Naive B cell (primary cell): Measurements from ENCODE around the gene TRIM46. TPM values are rescaled to one million over a fixed set of nuclear protein-coding genes. Genes with fewer than 3 reads are reported as not detected.

Source experiments
- ATAC-seq, 2 donors: fragments of 150-1000 bp; cut with Tn5 transposase; 2 replicates each; pipeline ENCODE4 v1.10.0; 2021; ENCODE audit warnings: low read depth in 2 of 2, mild to moderate bottlenecking in 2 of 2, moderate library complexity in 2 of 2
- DNase-seq: peaks from one replicate; pipeline ENCODE4 v3.0.0; 2022
- H3K27ac Mint-ChIP-seq, 6 donors: one replicate each; pipeline ENCODE4 v1.8.0; 2020 to 2022; ENCODE audit warnings: mild to moderate bottlenecking in 6 of 6, mixed read lengths in 6 of 6, moderate library complexity in 5 of 6, inconsistent platforms in 2 of 6
- H3K27me3 Mint-ChIP-seq, 3 donors: one replicate each; pipeline ENCODE4 v1.8.0; 2021 to 2022; ENCODE audit warnings: mixed read lengths in 3 of 3, mild to moderate bottlenecking in 1 of 3
- H3K36me3 Mint-ChIP-seq, 2 donors: one replicate each; pipeline ENCODE4 v1.8.0; 2020 to 2022; ENCODE audit warnings: mixed read lengths in 2 of 2, inconsistent platforms in 1 of 2, mild to moderate bottlenecking in 1 of 2
- H3K4me1 Mint-ChIP-seq, 3 donors: one replicate each; pipeline ENCODE4 v1.8.0; 2020 to 2022; ENCODE audit warnings: mixed read lengths in 3 of 3, inconsistent platforms in 1 of 3, mild to moderate bottlenecking in 1 of 3, moderate library complexity in 1 of 3
- H3K4me3 Mint-ChIP-seq, 8 donors: one replicate each; pipeline ENCODE4 v1.8.0; 2020 to 2022; ENCODE audit warnings: mild to moderate bottlenecking in 8 of 8, mixed read lengths in 8 of 8, moderate library complexity in 8 of 8, inconsistent platforms in 2 of 8
- H3K9me3 Mint-ChIP-seq, 7 donors: one replicate each; pipeline ENCODE4 v1.8.0; 2020 to 2022; ENCODE audit warnings: mixed read lengths in 7 of 7, mild to moderate bottlenecking in 5 of 7, inconsistent platforms in 2 of 7, moderate library complexity in 1 of 7
- polyA plus RNA-seq, 6 donors: library from polyadenylated mRNA; unstranded; fragments of 300-500 nt; fragmentation: Illumina TruSeq; gene quantifications; one replicate each; pipeline ENCODE4 v1.2.3, GENCODE V29; 2021; ENCODE audit warnings: low read depth in 6 of 6

The TRIM46 gene
- polyA plus RNA-seq, 6 donors from 2014 or later: 0.13 to 0.35 TPM; not detected in 4

DNA sequence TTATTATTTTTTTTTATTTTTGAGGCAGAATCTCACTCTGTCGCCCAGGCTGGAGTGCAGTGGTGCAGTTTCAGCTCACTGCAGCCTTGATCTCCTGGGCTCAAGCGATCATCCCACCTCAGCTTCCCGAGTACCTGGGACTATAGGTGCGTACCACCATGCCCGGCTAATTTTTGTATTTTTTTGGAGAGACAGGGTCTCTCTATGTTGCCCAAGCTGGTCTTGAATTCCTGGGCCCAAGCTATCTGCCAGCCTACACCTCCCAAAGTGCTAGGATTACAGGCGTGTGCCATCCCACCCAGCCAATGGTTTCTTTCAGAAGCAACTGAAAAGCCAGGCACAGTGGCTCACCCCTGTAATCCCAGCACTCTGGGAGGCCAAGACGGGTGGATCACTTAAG is 2.8 kb upstream of the TRIM46 start:
- H3K9me3 Mint-ChIP-seq: no peaks in the 10 kb centered on the region
- ATAC-seq: no peak
- H3K36me3 Mint-ChIP-seq: peaks cover 5 to 9% of the 10 kb centered on the region in 2 donors
- no peak for DNase-seq
- peak overlapping the region in 1 of 6 donors; percentile 19 for H3K27ac Mint-ChIP-seq
- no peaks in the 10 kb centered on the region for H3K27me3 Mint-ChIP-seq
- peak overlapping the region in 3 of 8 donors; percentile 88 to 100 (median 99) for H3K4me3 Mint-ChIP-seq
- H3K4me1 Mint-ChIP-seq: peaks cover 49 to 53% (median 49%) of the 10 kb centered on the region in 3 donors

- H3K9me3 Mint-ChIP-seq: no peaks in the 10 kb centered on the region
- H3K27me3 Mint-ChIP-seq: no peaks in the 10 kb centered on the region
- peak overlapping the region; percentile 94 to 99 (median 98) for H3K27ac Mint-ChIP-seq
- H3K4me3 Mint-ChIP-seq: peak overlapping the region; percentile 88 to 100 (median 98)
- peaks cover 49 to 53% (median 51%) of the 10 kb centered on the region in 3 donors for H3K4me1 Mint-ChIP-seq
- ATAC-seq: peak; percentile 23 to 26
- no peak for DNase-seq
- peaks cover 5 to 9% of the 10 kb centered on the region in 2 donors for H3K36me3 Mint-ChIP-seq
Observed at GRCh38 chr1:155171836-155172731, 1.6 kb upstream of the TRIM46 start.

DNA sequence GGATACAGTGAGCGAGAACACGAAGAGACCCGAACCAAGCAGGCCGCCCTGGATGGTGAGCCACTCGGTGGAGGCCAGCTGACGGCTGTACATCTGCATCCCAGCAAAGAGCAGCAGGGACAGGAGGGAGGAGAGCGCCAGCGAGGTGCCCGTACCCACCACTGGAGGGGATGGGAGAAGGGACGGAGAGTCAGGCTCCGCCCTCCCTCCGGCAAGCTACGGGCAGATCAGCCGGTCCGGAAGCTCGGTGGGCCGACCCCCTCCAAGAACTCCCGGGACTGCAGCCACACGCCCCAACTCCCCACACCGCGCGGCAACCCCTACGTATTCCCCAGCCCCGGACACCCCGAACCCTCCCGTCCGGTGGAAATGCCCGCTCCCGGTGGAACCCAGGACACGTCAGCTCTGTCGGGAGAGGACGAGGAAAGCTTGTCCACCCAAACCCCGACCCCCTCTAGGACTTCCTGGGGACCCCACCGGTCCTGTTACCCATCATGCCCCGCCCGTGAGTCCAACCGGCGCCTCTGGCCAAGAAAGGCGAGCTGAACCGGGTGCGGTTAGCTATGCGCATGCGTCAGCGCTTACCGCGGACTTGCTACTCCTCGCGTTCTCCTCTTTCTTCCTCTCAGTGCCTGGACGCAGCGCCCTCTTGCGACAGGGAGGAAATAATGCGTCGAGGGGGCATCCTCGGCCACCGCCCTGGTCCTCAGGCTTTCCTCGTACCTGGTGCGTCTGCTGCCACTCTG is 744 bp upstream of the TRIM46 start, which contains the start of gene KRTCAP2:
KRTCAP2 (minus strand) TSS at position 573 of the 746 bp plus-strand sequence; CDS start at position 493, 80 bp downstream.
- Mint-ChIP-seq H3K9me3 (no peaks in the 10 kb centered on the region), H3K4me1 (peaks cover 42 to 47% (median 42%) of the 10 kb centered on the region in 3 donors), H3K36me3 (peaks cover 5 to 9% of the 10 kb centered on the region in 2 donors), H3K27me3 (no peaks in the 10 kb centered on the region), H3K4me3 (peak within 1 kb of the TSS; percentile 88 to 100 (median 98)), H3K27ac (peak within 1 kb of the TSS; percentile 96 to 99 (median 98))
- ATAC-seq (peak; percentile 78), DNase-seq (peak; percentile 91)

GRCh38 chr1:155174324-155175280 is 953 bp downstream of the TRIM46 start:
- Mint-ChIP-seq H3K4me3 (peak overlapping the region; percentile 88 to 100 (median 98)), H3K4me1 (peaks cover 41 to 46% (median 42%) of the 10 kb centered on the region in 3 donors), H3K9me3 (no peaks in the 10 kb centered on the region), H3K27me3 (no peaks in the 10 kb centered on the region), H3K36me3 (peaks cover 0 to 2% of the 10 kb centered on the region in 2 donors), H3K27ac (peak overlapping the region in 3 of 6 donors; percentile 57 to 97 (median 66))
- ATAC-seq (no peak), DNase-seq (no peak)

DNA sequence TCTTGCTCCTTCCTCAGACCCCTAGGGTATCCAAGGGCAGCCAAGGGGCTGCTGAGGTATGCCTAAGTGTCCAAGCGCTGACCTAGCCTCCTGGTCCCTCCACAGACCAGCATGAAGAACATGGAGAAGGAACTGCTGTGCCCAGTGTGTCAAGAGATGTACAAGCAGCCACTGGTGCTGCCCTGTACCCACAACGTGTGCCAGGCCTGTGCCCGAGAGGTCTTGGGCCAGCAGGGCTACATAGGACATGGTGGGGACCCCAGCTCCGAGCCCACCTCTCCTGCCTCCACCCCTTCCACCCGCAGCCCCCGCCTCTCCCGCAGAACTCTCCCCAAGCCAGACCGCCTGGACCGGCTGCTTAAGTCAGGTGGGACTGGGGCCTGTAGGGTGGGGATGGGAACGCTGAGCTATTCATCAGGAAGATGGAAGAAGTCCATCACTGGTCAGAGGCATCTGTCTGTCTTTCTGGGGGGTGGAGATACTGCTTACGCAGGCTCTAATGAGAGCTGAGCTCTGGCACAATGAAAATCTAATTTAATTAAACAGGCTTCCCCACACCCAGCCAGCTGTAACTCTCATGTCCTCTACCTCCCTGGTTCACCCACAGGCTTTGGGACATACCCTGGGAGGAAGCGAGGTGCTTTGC is 1.8 kb downstream of the TRIM46 start:
- H3K4me1 Mint-ChIP-seq: peaks cover 41 to 44% (median 41%) of the 10 kb centered on the region in 3 donors
- H3K27me3 Mint-ChIP-seq: no peaks in the 10 kb centered on the region
- peak overlapping the region in 1 of 6 donors; percentile 68 for H3K27ac Mint-ChIP-seq
- no peaks in the 10 kb centered on the region for H3K9me3 Mint-ChIP-seq
- H3K36me3 Mint-ChIP-seq: no peaks in the 10 kb centered on the region
- no peak for ATAC-seq
- DNase-seq: no peak
- H3K4me3 Mint-ChIP-seq: peak overlapping the region in 6 of 8 donors; percentile 43 to 97 (median 65)

DNA sequence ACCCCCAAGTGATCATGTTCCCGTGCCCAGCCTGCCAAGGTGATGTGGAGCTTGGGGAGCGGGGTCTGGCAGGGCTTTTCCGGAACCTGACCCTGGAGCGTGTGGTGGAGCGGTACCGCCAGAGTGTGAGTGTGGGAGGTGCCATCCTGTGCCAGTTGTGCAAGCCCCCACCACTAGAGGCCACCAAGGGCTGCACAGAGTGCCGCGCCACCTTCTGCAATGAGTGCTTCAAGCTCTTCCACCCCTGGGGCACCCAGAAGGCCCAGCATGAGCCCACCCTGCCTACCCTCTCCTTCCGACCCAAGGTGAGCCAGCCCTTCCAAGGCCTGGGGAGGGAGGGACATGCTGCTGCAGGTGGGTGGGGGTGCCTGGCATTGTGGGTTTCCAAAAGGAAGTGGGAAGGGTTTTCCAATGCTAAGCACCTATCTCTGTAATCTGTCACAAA is 2.3 kb downstream of the TRIM46 start:
- H3K9me3 Mint-ChIP-seq: no peaks in the 10 kb centered on the region
- no peak overlapping the region for H3K27ac Mint-ChIP-seq
- no peak for ATAC-seq
- no peak for DNase-seq
- H3K4me3 Mint-ChIP-seq: peak overlapping the region in 1 of 8 donors; percentile 76
- peaks cover 41 to 43% (median 41%) of the 10 kb centered on the region in 3 donors for H3K4me1 Mint-ChIP-seq
- no peaks in the 10 kb centered on the region for H3K27me3 Mint-ChIP-seq
- no peaks in the 10 kb centered on the region for H3K36me3 Mint-ChIP-seq

DNA sequence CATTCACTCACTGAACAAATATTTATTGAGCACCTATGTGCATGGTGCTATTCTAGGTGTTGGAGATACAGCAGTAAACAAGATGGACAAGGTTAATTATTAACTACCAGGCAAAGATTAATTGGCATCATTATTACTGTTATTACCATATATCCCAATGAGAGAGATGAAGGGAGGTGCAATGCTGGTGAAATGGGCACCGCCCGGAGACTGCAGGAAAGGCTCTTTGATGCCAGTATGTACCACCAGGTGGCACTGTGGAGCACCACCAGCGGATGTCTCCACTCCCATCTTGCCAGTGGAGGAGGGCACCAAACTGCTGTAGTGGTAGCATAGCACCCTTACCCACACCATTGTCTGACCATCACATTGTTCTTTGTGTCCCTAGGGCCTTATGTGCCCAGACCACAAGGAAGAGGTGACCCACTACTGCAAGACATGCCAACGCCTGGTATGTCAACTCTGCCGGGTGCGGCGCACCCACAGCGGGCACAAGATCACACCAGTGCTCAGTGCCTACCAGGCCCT is 3.0 kb downstream of the TRIM46 start:
- H3K36me3 Mint-ChIP-seq: no peaks in the 10 kb centered on the region
- peaks cover 41% of the 10 kb centered on the region in 3 donors for H3K4me1 Mint-ChIP-seq
- H3K4me3 Mint-ChIP-seq: peak overlapping the region in 2 of 8 donors; percentile 32 to 76
- no peaks in the 10 kb centered on the region for H3K9me3 Mint-ChIP-seq
- DNase-seq (peak; percentile 75), ATAC-seq (peak; percentile 35 to 52)
- no peaks in the 10 kb centered on the region for H3K27me3 Mint-ChIP-seq
- H3K27ac Mint-ChIP-seq: peak overlapping the region in 1 of 6 donors; percentile 35

DNA sequence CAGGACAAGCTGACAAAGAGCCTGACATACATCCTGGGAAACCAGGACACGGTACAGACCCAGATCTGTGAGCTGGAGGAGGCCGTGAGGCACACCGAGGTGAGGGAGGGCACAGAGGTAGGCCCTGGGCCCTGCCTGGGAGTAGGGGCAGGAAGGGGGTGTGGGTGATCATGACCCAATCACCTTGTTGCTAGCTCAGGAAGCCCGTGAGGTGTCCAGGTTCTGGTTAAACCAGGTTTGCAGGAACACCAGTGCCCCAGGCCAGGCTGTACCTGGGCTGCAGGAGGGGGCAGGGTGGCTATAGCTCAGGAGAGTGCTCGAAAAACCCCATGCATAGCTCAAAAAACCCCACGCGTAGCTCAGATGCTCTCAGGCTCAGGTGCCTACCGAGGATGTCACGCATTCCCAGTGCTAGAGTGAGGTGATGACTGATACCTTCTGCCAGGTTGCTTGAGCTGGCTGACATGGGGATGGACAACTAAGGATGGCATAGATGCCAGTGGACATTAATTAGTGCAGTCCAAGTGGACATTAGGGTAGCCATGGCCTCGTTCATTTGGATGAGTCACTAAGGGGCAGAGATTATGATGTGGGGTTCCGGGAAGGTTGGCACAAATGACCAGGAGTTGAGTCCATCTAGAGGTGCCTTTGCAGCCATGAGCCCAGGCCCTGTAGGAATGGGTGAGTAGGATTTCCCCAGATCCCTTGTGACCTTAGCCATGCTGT is 3.7 kb downstream of the TRIM46 start:
- ATAC-seq (no peak), DNase-seq (no peak)
- H3K9me3 Mint-ChIP-seq: no peaks in the 10 kb centered on the region
- no peak overlapping the region for H3K27ac Mint-ChIP-seq
- no peaks in the 10 kb centered on the region for H3K36me3 Mint-ChIP-seq
- peaks cover 33 to 37% (median 35%) of the 10 kb centered on the region in 3 donors for H3K4me1 Mint-ChIP-seq
- no peaks in the 10 kb centered on the region for H3K27me3 Mint-ChIP-seq
- peak overlapping the region in 1 of 8 donors; percentile 76 for H3K4me3 Mint-ChIP-seq

GRCh38 chr1:155177918-155178281 is 4.3 kb downstream of the TRIM46 start:
- Mint-ChIP-seq H3K4me1 (peaks cover 30 to 34% (median 30%) of the 10 kb centered on the region in 3 donors), H3K27ac (no peak overlapping the region), H3K9me3 (no peaks in the 10 kb centered on the region), H3K27me3 (no peaks in the 10 kb centered on the region), H3K4me3 (no peak overlapping the region), H3K36me3 (no peaks in the 10 kb centered on the region)
- DNase-seq (no peak), ATAC-seq (no peak)

- Mint-ChIP-seq H3K27ac (peak overlapping the region in 2 of 6 donors; percentile 63 to 67), H3K36me3 (no peaks in the 10 kb centered on the region), H3K9me3 (no peaks in the 10 kb centered on the region), H3K4me1 (peaks cover 27 to 33% (median 28%) of the 10 kb centered on the region in 3 donors), H3K4me3 (no peak overlapping the region), H3K27me3 (no peaks in the 10 kb centered on the region)
- no peak for ATAC-seq
- no peak for DNase-seq
Observed at GRCh38 chr1:155178441-155179111, 4.9 kb downstream of the TRIM46 start.
